Measurements from ENCODE around the gene DDX49. TPM values are rescaled to one million over a fixed set of nuclear protein-coding genes. Genes with fewer than 3 reads are reported as not detected.

The DDX49 gene
- polyA plus RNA-seq, 3 donors: 24.0 to 40.3 (median 27.5) TPM

DNA sequence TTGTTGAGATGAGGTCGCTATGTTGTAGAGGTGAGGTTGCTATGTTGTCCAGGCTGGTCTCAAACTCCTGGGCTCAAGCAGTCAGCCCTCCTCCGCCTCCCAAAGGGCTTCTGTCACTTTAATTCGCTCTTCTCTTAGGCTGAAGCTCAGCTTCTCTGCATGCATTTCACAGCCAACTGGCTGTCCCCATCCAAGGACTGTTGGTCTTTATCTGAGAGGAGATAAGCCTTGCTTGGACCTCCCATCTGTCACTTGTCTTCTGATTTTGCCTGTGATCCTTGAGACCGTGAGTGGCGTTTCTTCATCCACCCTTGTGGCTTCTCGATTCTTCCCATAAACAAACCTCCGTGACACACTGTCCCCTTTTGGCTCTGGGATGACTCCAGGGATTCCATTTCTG lies 48.0 kb upstream of the DDX49 start:
- H3K27me3 ChIP-seq (ENCODE audit: control insufficient read depth in 2 of 2, insufficient read depth in 2 of 2, low read length in 2 of 2): peaks cover 0 to 24% of the 10 kb centered on the region in 2 donors
- H3K9me3 Mint-ChIP-seq: peaks cover 0 to 5% (median 1%) of the 10 kb centered on the region in 7 donors
- H2AFZ ChIP-seq (ENCODE audit: insufficient read depth, low read depth, low read length, poor library complexity, severe bottlenecking): no peak overlapping the region
- no CpG with 5 or more reads among the region's 7 CpGs for WGBS (ENCODE audit: insufficient coverage)
- H3K4me3 ChIP-seq (replicated peaks in 1 of 3; ENCODE audit: low read depth in 2 of 3, low read length in 3 of 3): no peak overlapping the region
- peaks cover 25% of the 10 kb centered on the region for H4K20me1 ChIP-seq (ENCODE audit: insufficient read depth, low read length)
- H3K27me3 Mint-ChIP-seq (ENCODE audit: low read depth in 3 of 3): peaks cover 33 to 44% (median 35%) of the 10 kb centered on the region in 3 donors
- peaks cover 6 to 7% of the 10 kb centered on the region in 2 donors for H3K4me1 ChIP-seq (ENCODE audit: control insufficient read depth in 1 of 2, insufficient read depth in 2 of 2, low read length in 2 of 2)
- intact Hi-C loops (cut with micrococcal nuclease): no loop called here
- peak overlapping the region in 1 of 2 donors; percentile 42 for H3K4me3 Mint-ChIP-seq
- TF ChIP-seq, protein P1, sequence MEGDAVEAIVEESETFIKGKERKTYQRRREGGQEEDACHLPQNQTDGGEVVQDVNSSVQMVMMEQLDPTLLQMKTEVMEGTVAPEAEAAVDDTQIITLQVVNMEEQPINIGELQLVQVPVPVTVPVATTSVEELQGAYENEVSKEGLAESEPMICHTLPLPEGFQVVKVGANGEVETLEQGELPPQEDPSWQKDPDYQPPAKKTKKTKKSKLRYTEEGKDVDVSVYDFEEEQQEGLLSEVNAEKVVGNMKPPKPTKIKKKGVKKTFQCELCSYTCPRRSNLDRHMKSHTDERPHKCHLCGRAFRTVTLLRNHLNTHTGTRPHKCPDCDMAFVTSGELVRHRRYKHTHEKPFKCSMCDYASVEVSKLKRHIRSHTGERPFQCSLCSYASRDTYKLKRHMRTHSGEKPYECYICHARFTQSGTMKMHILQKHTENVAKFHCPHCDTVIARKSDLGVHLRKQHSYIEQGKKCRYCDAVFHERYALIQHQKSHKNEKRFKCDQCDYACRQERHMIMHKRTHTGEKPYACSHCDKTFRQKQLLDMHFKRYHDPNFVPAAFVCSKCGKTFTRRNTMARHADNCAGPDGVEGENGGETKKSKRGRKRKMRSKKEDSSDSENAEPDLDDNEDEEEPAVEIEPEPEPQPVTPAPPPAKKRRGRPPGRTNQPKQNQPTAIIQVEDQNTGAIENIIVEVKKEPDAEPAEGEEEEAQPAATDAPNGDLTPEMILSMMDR (IDR thresholded peaks at IDR 0.05): no peak
- peaks cover 13 to 18% of the 10 kb centered on the region in 2 donors for H3K36me3 ChIP-seq (replicated peaks in 1 of 2; ENCODE audit: control insufficient read depth in 1 of 2, insufficient read depth in 2 of 2, low read length in 2 of 2)
- H3K36me3 Mint-ChIP-seq: peaks cover 20 to 22% of the 10 kb centered on the region in 2 donors
- H3K27ac ChIP-seq (ENCODE audit: low read depth in 1 of 2, low read length in 2 of 2): no peak overlapping the region
- H3K79me2 ChIP-seq (ENCODE audit: insufficient read depth, low read length): no peaks in the 10 kb centered on the region
- no peak overlapping the region for H3K9ac ChIP-seq (ENCODE audit: insufficient read depth, low read length, poor library complexity, severe bottlenecking)
- peaks cover 4% of the 10 kb centered on the region for H3K4me1 Mint-ChIP-seq
- H3K4me2 ChIP-seq (replicated peaks; ENCODE audit: extremely low read depth, low read length, poor library complexity, severe bottlenecking): no peak overlapping the region
- H3K27ac Mint-ChIP-seq: peak overlapping the region in 1 of 7 donors; percentile 21
- no peaks in the 10 kb centered on the region for H3K9me3 ChIP-seq (replicated peaks in 1 of 2; ENCODE audit: control insufficient read depth in 1 of 2, insufficient read depth in 1 of 2, low read length in 2 of 2)
- no peak for DNase-seq

DNA sequence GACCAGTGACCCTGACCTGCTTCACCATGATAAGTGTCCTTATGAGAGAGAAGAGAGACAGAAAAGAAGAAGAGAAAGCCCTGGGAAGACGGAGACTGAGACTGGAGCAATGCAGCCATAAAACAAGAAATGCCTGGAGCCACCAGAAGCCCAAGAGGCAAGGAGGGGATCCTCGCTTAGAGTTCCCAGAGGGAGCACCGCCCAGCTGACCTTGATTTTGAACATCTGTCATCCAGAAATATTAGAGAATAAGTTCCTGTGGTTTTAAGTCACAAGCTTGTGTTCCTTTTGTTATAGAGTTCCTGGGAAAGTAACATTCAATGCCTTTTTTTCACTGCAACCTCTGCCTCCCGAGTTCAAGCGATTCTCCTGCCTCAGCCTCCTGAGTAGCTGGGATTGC lies 43.8 kb upstream of the DDX49 start:
- Mint-ChIP-seq H3K4me3 (no peak overlapping the region), H3K9me3 (peaks cover 1 to 8% (median 5%) of the 10 kb centered on the region in 7 donors), H3K36me3 (peaks cover 0 to 2% of the 10 kb centered on the region in 2 donors), H3K4me1 (peaks cover 4% of the 10 kb centered on the region), H3K27ac (peak overlapping the region in 1 of 7 donors; percentile 16), H3K27me3 (ENCODE audit: low read depth in 3 of 3) (peaks cover 11 to 21% (median 13%) of the 10 kb centered on the region in 3 donors)
- Histone ChIP-seq H3K9me3 (replicated peaks in 1 of 2; ENCODE audit: control insufficient read depth in 1 of 2, insufficient read depth in 1 of 2, low read length in 2 of 2) (no peaks in the 10 kb centered on the region), H3K4me3 (replicated peaks in 1 of 3; ENCODE audit: low read depth in 2 of 3, low read length in 3 of 3) (no peak overlapping the region), H3K36me3 (replicated peaks in 1 of 2; ENCODE audit: control insufficient read depth in 1 of 2, insufficient read depth in 2 of 2, low read length in 2 of 2) (no peaks in the 10 kb centered on the region), H4K20me1 (ENCODE audit: insufficient read depth, low read length) (no peaks in the 10 kb centered on the region), H2AFZ (ENCODE audit: insufficient read depth, low read depth, low read length, poor library complexity, severe bottlenecking) (no peak overlapping the region), H3K79me2 (ENCODE audit: insufficient read depth, low read length) (no peaks in the 10 kb centered on the region), H3K27ac (ENCODE audit: low read depth in 1 of 2, low read length in 2 of 2) (no peak overlapping the region), H3K27me3 (ENCODE audit: control insufficient read depth in 2 of 2, insufficient read depth in 2 of 2, low read length in 2 of 2) (peaks cover 0 to 7% of the 10 kb centered on the region in 2 donors), H3K4me1 (ENCODE audit: control insufficient read depth in 1 of 2, insufficient read depth in 2 of 2, low read length in 2 of 2) (peaks cover 0 to under 1% of the 10 kb centered on the region in 2 donors), H3K9ac (ENCODE audit: insufficient read depth, low read length, poor library complexity, severe bottlenecking) (no peak overlapping the region), H3K4me2 (replicated peaks; ENCODE audit: extremely low read depth, low read length, poor library complexity, severe bottlenecking) (no peak overlapping the region)
- TF ChIP-seq, protein P1 (IDR thresholded peaks at IDR 0.05): no peak
- 84% methylated on average over 3 of the region's 5 CpGs for WGBS (ENCODE audit: insufficient coverage)
- intact Hi-C loops (cut with micrococcal nuclease): no loop called here
- no peak for DNase-seq
